ENCODE results near the gene CLEC2D.

Gene CLEC2D

GRCh38 chr12:9669534-9669933 is at the start of gene CLEC2D:
Gene CLEC2D (plus strand): TSS chr12:9669713. CDS start chr12:9669735, 22 bp downstream.
- peak; percentile 52 for DNase-seq

GRCh38 chr12:9625019-9625418 is 44.5 kb upstream of the CLEC2D start:
- no peak for DNase-seq

- no peak for DNase-seq
These were observed 43.2 kb upstream of the CLEC2D start for GRCh38 chr12:9626291-9626690.

- no peak for DNase-seq
These were observed 42.7 kb upstream of the CLEC2D start for GRCh38 chr12:9626821-9627220.

GRCh38 chr12:9632766-9633165 is 36.7 kb upstream of the CLEC2D start:
- no peak for DNase-seq

GRCh38 chr12:9634177-9634803 is 35.2 kb upstream of the CLEC2D start:
- peak; percentile 77 for DNase-seq

GRCh38 chr12:9634969-9635754 is 34.4 kb upstream of the CLEC2D start:
- DNase-seq = no peak

GRCh38 chr12:9636150-9636850 is 33.2 kb upstream of the CLEC2D start:
- no peak for DNase-seq

GRCh38 chr12:9636851-9637206 is 32.7 kb upstream of the CLEC2D start:
- no peak for DNase-seq

- DNase-seq = no peak
These were observed 29.5 kb upstream of the CLEC2D start for GRCh38 chr12:9640024-9640423.

GRCh38 chr12:9642606-9643265 is 26.8 kb upstream of the CLEC2D start:
- no peak for DNase-seq

GRCh38 chr12:9643266-9643660 is 26.2 kb upstream of the CLEC2D start:
- DNase-seq = no peak

- DNase-seq = peak; percentile 51
These were observed 24.4 kb upstream of the CLEC2D start for GRCh38 chr12:9644985-9645551.

GRCh38 chr12:9646794-9647781 is 22.4 kb upstream of the CLEC2D start:
- DNase-seq = no peak

GRCh38 chr12:9647825-9648700 is 21.4 kb upstream of the CLEC2D start:
- peak; percentile 91 for DNase-seq

GRCh38 chr12:9648701-9649531 is 20.6 kb upstream of the CLEC2D start:
- DNase-seq = peak; percentile 20

- peak; percentile 28 for DNase-seq
These were observed 20.0 kb upstream of the CLEC2D start for GRCh38 chr12:9649532-9649940.

- no peak for DNase-seq
These were observed 19.3 kb upstream of the CLEC2D start for GRCh38 chr12:9650151-9650576.

GRCh38 chr12:9651265-9651729 is 18.2 kb upstream of the CLEC2D start:
- peak; percentile 51 for DNase-seq

GRCh38 chr12:9660046-9660445 is 9.5 kb upstream of the CLEC2D start:
- no peak for DNase-seq

Measured in activated naive CD4-positive, alpha-beta T cell treated with Interleukin-2 at 50 U/mL for 16 hours (primary cell).